Esophagus squamous epithelium (tissue), 4 donors: ENCODE measurements around the gene RSAD2.

Experiments used
- POLR2A ChIP-seq, 4 donors: fragments of 450-650 bp; IDR thresholded peaks; one replicate each; pipeline ENCODE4 v1.6.1; 2017; ENCODE audit warnings: antibody characterized with exemption in 4 of 4, mild to moderate bottlenecking in 4 of 4, moderate library complexity in 3 of 4
- TF ChIP-seq, protein P1 (sequence below), 6 experiments: fragments of 450-650 bp in 4 of 6; fragments of 200-600 bp in 2 of 6; sonication (generic) in 2 of 6; IDR thresholded peaks; one replicate each; pipeline ENCODE4 v1.5.1; 2016 to 2019; ENCODE audit warnings: antibody characterized with exemption in 6 of 6, mild to moderate bottlenecking in 4 of 6, moderate library complexity in 4 of 6

DNA sequence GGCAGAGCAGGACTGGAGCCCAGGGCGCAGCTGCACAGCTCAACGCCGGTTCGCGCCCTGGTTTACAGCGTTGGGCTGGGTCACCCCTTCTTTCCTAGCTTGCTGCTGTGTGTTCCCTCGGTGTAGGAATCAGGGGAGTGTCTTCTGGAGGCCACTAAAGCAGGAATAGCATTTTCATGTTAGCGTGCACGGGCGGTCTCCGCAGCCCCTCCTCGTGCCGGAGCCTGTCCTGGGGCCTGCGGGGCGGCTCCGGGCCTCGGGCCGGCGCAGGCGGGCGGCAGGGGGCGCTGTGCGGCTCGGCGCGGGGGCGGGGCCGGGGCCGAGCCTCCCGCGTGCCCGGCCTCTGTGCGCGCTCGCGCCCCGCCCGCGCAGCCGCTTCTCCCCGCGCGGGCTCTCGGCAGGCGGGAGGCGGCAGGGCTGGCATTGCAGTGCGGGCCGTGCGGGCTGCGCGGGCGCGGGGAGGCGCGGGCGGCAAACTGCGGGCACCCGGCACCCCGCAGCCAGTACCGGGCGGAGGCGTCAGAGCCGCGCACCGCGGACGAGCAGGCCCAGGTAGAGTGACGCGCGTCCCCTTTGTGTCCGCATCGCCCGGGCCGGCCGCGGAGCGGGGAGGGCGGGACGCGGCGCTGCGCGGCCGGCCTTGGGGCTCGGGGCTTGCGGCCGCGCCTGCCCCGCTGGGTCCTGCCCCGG is 39.6 kb downstream of the RSAD2 start, which contains the start of gene RNF144A:
- TF ChIP-seq, protein P1, sequence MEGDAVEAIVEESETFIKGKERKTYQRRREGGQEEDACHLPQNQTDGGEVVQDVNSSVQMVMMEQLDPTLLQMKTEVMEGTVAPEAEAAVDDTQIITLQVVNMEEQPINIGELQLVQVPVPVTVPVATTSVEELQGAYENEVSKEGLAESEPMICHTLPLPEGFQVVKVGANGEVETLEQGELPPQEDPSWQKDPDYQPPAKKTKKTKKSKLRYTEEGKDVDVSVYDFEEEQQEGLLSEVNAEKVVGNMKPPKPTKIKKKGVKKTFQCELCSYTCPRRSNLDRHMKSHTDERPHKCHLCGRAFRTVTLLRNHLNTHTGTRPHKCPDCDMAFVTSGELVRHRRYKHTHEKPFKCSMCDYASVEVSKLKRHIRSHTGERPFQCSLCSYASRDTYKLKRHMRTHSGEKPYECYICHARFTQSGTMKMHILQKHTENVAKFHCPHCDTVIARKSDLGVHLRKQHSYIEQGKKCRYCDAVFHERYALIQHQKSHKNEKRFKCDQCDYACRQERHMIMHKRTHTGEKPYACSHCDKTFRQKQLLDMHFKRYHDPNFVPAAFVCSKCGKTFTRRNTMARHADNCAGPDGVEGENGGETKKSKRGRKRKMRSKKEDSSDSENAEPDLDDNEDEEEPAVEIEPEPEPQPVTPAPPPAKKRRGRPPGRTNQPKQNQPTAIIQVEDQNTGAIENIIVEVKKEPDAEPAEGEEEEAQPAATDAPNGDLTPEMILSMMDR (IDR thresholded peaks at IDR 0.05), result peak in 5 of 6 experiments; percentile 32 to 64 (median 41)
- peak in 1 of 4 donors; percentile 24 for TF ChIP-seq POLR2A (IDR thresholded peaks at IDR 0.05)
